Hippocampal formation (tissue), 2 donors: ENCODE data around the gene CPB1.
A peak's percentile ranks its signal among the peaks of the same experiment; 100 is the strongest.

Experiments
- DNase-seq, 2 donors: peaks; one replicate each; lab custom pipeline; 2025; lab: John Stamatoyannopoulos, UW

The CPB1 gene

DNA sequence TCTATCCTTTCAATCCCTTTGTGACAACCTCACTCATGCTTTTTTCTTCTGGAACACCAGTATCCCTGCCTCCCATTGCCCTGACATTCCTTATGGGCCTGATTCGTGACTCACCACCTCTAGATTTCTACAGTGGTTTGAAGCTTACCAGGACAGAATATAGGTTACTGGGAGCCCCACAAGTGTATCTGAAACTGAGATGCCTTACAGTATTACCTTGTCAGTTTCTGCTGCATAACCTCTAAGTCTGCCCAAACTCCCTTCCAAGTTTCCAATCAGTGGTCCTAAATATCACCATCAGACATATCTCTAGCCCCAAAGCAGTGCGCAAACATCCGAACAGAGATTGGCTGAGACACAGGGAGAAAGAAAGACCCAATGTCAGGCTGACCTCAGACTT lies 5.6 kb downstream of the CPB1 start:
- no peak for DNase-seq

DNA sequence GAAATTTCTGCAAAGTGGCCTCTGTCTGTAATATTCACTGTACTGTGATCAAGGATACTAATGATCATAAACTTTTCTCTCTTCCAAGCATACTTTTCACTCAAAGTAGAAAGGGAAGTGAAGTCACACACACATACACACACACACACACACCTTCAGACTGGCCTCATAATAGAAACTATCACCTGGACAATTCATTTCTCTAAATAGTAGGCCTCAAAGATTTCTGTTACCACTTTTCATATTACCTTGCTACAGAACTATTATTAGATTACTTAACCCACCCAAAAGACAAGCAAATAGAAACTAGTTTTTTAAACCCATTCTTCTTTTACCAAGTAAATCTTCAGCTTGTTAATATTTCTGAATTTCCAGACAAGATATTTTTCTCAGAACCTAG lies 12.2 kb downstream of the CPB1 start:
- no peak for DNase-seq

DNA sequence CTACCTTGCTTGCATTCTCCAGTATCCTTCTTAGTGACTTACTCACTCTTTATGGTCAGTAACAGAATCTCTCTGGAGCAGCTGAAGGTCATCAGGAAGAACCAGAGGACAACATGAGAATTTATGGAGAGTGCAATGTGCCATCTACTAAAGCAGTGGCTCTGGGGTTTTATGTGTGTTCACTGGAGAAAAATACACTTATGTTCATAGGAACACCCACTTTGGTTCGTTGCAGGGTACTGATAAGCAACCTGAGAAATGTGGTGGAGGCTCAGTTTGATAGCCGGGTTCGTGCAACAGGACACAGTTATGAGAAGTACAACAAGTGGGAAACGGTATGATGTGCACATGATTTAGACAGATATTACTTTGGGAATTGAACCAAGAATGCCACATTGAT lies 12.8 kb downstream of the CPB1 start:
- DNase-seq = no peak

DNA sequence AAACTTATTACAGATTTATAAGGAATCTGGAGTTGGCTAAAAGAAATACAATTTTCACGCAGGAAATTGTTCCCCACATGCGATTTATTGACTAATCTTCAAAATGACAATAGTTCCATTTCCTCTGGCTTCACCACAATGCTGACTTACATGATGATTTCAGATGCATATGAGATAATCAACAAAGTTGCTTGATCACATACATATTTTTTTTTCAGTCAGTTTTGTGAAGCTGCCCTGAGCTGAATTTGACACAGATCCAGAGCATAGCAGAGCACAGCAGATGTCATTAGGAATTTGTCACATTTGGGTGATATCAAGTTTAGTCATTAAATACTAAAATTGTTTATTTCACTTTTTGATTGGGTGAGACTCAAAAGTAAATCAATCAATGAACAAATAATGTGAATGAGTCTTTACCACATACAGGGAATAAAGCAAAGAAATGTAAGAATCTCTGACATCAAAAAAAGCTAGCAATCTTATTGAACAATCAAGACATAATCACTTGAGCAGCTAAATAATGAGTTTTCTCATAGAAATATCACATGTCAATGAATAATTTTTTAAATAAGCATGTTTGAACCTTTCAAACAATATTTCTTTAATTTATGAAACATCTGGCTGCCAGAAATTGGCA lies 18.3 kb downstream of the CPB1 start:
- DNase-seq = no peak

DNA sequence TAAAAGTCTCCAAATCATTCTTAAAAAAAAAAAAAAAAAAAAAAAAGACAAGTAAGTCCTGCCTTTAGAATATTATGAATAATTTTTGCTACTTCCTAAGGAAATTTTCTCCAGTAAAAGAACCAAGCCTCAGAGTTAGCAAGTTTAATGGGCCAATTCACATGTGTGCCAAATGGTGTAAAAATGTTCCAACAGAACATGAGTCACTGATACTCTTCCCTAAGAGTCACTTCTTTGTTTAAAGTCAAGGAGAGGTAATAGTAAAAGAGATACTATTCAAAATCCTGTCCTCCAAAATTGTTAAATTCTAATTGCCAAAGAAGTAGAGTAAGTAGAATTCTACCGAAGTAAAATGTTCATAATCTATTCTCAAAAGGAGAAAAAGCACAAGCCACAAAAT lies 19.7 kb downstream of the CPB1 start:
- no peak for DNase-seq

DNA sequence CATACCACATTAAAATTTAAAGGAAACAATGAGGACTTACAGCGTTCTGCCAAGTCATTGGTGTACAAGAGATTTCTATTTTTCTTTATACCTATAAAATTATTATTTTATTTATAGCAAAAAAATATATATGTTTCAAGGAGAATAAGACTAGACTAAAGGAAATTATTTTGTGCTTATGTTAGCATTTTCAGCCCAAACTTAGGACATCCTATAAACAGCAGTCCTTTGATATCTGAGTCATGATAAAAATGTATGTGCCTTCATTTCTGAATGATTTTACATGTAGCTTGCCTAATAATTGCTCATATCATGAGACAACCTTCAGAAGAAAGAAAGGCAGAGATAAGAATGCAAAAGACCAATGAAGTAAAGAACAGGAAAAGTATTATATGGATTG lies 20.8 kb downstream of the CPB1 start:
- no peak for DNase-seq

DNA sequence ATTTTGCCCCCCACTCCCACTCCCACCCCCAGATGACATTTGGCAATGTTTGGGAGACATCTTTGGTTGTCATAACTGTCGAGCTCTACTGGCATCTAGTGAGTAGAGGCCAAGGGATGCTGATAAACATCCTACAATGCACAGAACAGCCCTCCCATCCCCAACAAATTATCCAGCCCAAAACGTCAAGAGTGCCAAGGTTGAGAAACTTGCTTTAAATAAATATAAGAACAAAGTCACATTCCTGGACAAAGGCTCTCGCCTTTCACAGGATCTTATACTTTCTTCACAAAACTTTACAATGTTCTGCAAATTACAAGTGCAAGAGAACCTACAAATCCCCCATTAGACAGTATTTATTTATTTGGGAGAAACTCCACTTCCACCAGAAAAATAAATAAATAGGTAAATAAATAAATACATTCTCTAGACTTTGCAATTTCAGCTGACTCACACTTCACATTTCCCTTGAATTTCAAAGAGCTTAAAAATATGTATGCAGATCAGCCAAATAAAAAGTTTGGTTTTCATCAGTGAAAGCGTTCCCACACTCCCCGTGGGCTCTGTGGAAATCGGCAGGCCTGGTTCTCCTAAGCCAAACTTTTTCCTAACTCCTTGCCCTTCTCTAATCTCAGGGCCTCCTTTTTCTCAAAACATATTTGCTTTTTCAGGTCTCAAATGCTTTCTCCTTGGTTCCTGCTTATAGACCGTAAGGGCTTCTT lies 24.8 kb downstream of the CPB1 start:
- no peak for DNase-seq

DNA sequence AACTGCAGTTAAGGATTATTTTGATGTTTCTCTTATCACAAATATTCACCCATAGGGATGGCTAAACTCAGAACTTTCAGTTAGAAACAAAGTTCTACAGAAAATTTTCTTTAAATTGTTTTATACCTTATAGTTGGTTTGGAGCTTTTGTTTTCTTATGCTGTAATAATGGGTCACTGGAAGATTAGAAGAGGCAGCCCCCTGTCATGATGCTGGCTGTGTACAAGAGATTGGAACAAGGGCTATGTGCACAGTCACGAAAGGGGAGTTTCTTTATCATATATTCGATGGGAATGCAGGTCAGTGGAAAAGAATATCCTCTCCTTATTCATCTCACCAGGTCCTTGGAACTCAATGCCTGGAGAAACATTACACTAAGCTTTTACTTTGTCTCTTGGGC lies 25.5 kb downstream of the CPB1 start:
- no peak for DNase-seq

DNA sequence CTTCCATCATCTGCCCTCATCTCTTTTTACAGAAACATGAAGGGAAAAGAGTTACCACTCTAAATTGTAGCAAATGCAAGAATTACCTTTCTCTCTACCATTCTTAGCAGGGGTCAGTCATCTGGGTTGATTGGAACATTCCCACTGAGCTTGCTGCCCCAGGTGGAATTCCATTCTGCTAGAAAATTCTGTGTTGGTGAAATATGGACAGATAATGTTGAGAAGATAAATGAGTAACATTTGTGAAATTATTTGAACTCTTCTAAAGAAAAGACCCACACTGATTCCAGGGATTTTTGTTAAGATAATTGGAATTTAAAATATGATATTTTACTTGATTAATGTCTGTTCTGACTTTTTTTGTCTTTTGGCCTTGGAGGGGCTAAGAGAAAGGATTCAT lies 26.4 kb downstream of the CPB1 start:
- no peak for DNase-seq

DNA sequence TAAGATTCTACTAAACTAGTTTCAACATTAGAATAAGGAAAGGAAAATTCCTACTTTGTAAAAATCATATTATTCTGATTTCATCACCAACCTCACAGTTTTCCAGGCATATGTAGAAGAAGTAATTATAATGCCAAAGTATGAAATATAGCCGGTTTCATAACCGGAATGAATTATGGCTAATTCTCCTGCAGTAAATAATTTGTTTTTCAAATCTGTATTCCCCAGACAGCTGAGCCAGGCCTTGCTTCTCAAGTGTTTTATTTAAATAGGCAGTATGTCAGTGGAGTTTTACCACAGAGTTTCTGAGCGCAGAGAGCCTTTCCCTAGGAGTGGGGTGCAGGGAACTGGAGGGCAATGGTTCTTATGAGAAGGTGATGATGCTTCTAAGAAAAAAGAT lies 28.8 kb downstream of the CPB1 start:
- DNase-seq = no peak

DNA sequence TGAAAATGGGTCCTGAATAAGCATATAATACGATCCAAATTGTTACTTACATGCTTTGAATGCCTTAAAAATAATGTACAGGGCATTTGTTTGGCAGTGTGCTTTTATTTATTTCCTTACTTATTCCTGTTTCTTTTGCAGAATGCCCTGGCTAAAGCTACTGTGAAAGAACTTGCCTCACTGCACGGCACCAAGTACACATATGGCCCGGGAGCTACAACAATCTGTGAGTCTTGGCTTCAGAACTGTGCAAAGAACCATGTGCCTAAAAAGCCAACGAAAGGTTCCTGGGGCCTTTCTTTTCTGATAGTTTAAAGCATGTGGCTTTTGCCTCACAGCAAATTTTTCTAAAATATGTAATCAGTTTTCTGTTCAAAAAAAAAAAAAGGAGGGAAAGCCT lies 29.7 kb downstream of the CPB1 start:
- DNase-seq = no peak

DNA sequence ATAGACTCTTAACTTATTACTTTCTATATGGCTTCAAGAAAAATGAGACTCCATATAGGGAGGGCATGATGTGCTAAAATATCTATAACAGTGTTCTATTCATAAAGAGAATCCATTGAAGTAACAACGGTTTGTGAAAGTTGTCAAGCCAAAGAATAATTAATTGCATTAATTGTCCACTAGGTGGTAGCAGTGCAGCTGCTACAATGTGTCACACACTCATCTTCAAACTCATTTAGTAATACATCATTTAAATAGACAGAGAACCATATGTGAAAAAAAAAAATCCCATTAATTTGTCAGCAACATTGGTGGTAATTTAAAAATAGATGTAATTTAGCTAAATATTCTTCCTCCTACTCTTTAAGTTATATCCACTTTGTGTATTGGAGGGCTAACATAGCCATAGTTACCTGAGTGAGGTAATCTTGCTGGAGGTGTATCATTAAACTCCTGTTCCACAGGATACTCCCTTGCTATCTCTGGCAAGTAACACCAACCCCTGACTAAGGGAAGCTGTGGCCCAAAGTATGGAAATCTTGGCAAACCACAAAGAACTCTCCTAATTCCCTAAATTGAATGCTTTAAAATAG lies 33.8 kb downstream of the CPB1 start:
- DNase-seq = peak in 1 of 2 donors; percentile 52

DNA sequence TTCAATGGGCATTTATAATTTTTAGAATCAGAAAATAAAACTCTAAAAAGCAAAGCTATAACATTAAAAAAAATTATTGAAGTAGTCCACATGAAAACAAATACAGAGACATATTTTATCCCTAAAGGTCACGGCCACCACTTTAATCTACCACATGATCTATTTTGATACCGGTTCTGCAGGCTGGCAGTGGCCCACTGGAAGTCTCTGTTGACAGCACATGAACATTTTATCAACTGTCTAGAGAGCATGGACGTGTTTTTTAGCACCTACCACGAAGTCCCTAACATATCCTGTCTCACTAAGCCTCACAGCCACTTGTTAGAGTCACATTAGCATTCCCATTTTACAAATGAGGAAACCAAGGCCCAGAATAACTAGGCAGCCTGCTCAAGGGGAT lies 35.7 kb downstream of the CPB1 start:
- no peak for DNase-seq

DNA sequence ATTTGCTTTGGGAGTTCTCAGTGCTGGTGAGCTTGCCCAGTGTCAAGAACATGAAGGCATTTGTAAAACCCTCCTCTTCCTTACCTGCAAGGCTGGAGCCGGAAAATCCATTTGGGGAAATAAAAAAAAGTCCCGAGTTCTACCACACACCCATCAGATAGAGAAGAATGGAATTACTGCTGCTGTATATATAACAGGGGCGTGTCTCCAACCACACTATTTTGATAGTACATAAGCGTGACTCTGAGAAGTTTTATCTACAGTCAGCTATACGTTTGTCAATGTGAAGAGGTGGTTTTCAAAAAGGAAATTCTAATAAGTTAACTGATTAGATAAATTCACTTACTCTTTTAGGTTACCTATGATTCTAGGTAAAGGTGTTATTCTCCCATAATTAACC lies 36.2 kb downstream of the CPB1 start:
- no peak for DNase-seq

DNA sequence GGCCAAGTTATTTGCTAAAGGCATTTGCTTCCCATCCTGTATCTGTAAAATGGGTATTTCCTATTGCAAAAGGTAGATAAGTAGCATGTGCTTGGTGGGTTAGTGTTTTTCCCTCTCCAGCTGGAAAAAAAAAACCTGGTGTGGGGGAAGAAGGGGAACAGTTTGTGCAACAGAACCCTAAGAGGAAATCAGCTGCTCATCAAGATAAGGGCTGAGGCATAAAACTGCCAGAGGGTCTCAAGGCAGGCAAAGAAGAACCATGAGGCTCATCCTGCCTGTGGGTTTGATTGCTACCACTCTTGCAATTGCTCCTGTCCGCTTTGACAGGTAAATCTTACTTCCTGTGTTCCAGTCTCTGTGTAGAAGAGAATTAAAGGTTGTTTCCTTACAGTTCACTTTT lies 37.4 kb downstream of the CPB1 start, which contains the start of gene CPA3:
Gene CPA3 (plus strand): TSS at position 248 of the 400 bp plus-strand sequence. CDS start 12 bp downstream, at position 260.
- DNase-seq = no peak

DNA sequence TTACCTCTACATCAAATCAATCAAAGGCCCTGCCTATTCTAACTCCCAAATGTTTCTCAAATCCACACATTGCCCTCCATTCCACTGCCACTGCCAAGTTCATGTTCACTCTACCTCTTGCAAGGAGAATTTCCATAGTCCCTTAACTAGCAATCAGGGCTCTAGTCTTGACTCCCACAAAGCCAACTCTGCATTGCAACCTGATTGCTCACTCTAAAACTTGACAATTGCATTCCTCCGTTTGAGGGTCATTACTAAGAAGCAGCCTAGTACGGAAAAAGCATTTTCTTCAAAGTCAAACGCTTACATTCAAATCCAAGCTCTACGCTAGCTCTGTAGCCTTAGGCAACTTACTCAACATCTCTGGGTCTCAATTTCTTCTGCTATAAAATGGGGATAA lies 38.6 kb downstream of the CPB1 start:
- DNase-seq = no peak

DNA sequence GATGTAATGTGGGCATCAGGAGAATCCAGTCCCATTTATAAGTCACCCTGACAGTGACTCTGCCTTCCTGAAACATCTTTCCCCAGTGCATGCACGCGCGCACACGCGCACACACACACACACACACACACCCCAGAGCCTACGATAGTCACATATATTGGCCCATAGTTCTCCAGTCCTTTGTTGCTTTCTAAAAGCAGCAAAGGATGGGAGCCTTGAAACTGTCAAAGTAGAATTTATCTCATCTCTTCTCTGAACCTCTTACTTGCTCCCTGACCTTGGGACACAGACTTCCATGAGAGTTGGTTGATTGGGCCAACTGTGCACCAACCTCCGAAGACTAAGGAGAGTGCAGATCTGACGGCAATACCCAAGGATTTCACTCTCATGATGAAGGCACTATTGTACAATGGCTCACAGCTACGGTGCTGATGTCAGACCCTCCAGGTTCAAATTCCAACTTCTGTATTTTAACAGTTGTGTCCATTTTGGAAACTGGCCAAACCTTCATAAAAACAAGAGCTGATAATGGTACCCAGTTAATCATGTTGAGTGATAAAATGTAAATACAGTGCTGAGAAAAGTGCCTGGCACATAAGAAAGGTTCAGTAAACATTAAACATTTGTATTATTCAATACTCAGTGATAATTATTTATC lies 45.8 kb downstream of the CPB1 start:
- DNase-seq = no peak

DNA sequence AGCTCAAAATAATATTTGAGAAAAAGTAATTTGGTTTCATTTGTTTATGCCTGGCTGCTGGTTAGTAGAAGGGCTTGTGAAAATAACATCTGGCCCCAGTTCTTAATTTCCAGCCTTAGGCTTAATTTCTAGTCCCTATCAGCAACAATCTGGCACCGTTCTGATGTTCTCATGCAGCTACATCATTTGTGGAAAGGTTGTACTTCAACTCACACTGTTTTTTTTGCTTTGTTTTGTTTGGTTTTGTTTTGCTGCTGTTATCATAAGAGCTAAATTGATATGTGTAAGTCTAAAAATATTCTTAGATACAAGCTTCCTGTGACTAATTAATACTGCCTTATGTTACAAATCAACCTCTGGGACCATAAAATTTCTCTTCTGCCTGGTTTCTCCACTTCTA lies 46.4 kb downstream of the CPB1 start:
- no peak for DNase-seq

DNA sequence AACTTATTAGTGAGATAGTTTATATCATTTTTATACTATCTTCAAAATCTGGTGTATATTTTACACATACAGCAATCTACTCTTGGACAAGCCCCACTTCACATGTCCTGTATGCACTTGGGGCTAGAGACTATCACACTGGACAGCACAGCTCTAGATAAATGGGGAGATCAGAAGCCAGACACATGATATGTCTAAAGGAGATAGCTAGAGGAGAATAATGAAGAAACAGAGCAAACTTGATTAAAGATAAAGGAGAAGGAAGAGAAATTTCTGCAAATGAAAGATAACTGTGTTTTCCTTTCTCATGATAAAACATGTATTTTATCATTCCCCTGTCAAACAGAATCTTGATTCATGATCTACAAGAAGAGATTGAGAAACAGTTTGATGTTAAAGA lies 50.5 kb downstream of the CPB1 start:
- no peak for DNase-seq

DNA sequence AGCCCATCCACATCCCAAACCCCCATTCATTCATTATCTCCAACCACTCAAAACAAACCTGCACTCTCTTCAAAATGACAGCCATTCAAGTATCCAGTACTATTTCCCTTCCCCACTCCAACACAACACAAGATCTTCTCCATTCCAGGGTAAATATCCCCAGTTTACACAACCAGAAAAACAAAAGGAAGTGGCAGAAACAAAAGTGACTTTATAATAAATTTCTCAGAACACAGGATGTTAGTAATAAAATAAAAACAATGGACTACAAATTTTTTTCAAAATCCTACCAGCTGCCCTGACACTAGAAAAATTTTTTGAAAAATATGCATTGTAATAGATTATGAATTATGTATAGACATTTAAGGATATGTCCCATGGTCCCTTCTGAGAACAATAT lies 51.6 kb downstream of the CPB1 start:
- DNase-seq = no peak

DNA sequence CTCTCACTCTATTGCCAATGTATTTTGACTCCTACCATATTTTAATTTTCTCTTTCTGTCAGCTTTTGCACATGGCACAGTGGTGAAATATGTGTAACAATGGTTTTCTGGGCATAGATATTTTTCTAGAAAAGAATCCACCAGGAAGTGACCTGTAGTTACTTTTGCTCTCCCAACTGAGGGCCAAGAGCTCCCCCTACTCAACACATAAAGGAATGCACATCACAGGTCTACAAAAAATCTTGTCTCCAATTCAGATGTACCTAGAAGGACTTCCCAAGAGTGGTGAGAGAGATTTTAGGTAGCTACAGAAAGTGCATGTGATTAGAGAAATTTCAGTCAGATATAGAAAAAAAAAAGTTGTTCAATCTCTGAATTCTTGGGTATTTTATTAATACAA lies 53.1 kb downstream of the CPB1 start:
- DNase-seq = no peak

DNA sequence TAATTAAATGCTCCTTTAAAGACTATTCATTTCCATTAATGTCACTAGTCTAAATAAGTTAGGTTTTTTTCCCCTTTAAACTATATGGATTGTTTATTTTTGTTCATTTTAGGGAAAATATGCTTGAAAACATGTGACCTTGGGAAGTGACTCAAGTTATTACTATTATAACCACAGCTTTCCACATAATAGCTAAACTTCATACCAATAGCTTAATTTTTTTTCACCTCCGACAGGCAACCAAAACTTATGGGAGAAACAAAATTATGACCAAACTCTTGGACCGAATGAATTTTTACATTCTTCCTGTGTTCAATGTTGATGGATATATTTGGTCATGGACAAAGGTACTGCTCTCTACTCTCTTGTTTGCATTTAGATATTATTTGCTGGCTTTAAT lies 53.7 kb downstream of the CPB1 start:
- no peak for DNase-seq

DNA sequence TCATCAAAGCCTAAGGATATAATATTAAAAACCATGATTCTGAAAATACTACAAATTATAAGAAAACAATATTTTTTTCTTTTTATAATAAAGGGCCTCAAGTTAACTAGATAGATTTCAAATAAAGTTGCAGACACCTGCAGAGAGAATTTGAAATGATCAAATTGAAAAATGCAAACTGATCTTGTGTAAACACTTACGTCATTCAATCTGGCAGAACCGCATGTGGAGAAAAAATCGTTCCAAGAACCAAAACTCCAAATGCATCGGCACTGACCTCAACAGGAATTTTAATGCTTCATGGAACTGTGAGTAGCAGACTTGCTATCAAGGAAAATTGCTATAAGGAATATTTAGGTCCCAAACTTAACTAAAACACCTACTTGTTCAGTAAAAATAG lies 54.7 kb downstream of the CPB1 start:
- DNase-seq = no peak
